AG04449 (cell line): Measurements from ENCODE around the gene NKX6-1.

Source experiments
- CTCF ChIA-PET: fragments of 350-600 bp; formaldehyde crosslinking; extraction: SDS; loops from one replicate; lab custom pipeline; 2021; ENCODE audit warnings: antibody characterized with exemption; lab: Yijun Ruan, JAX
- POLR2A ChIA-PET: fragments of 400-600, 350-600 bp; formaldehyde crosslinking; extraction: SDS; loops from one replicate; lab custom pipeline; 2020; ENCODE audit warnings: antibody characterized with exemption, inconsistent platforms; lab: Yijun Ruan, JAX
- DNase-seq: peaks from one replicate; pipeline ENCODE4 v3.0.0-alpha.2; 2010; ENCODE audit warnings: low read depth, low spot score
- H3K4me3 ChIP-seq: 2 replicates; pipeline ENCODE4 v1.5.1; 2011; ENCODE audit warnings: low read depth, mild to moderate bottlenecking, control low read depth, low read length
- CTCF ChIP-seq: IDR thresholded peaks from one replicate; pipeline ENCODE4 v1.5.1; 2011; ENCODE audit warnings: mild to moderate bottlenecking, moderate library complexity, low read length, control low read depth, inconsistent platforms; ENCODE audit not compliant: insufficient read depth; ENCODE audit errors: missing control alignments

The NKX6-1 gene

DNA sequence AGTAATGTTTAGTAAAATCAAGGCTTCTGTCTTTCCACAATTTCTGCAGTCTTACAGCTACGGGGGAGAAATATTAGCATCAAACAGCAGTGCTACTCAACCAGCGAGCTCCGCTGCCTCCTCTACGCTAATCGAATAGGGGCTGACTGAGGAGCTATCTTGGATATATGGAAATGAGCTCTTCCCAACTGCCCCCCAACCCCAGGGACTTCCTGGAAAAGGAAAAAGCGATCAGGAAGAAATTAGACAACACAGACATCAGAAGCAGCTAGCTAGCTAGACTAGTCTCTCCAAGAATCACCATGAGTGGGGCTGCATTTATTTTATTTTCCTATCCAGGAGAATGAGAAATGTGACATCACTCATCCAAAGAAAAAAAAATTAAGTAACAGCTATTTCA lies 7.6 kb downstream of the NKX6-1 start:
- H3K4me3 ChIP-seq, result no peak overlapping the region
- CTCF ChIA-PET, result interaction anchor here (0.6 to 1.9 kb wide), 4 partner anchors 9 to 972 kb away, joined by 3 to 7 read pairs (median 4); no protein-coding TSS in a partner anchor
- TF ChIP-seq CTCF, result no peak
- DNase-seq, result no peak
- POLR2A ChIA-PET, result no interaction called here

- POLR2A ChIA-PET, result no interaction called here
- CTCF ChIA-PET, result interaction anchor here (1.6 to 1.9 kb wide), 2 partner anchors 12 to 38 kb away, joined by 4 to 7 read pairs; no protein-coding TSS in a partner anchor
- DNase-seq, result no peak
- TF ChIP-seq CTCF, result no peak
- H3K4me3 ChIP-seq, result no peak overlapping the region
Observed at GRCh38 chr4:84490663-84491062, 8.4 kb downstream of the NKX6-1 start.

DNA sequence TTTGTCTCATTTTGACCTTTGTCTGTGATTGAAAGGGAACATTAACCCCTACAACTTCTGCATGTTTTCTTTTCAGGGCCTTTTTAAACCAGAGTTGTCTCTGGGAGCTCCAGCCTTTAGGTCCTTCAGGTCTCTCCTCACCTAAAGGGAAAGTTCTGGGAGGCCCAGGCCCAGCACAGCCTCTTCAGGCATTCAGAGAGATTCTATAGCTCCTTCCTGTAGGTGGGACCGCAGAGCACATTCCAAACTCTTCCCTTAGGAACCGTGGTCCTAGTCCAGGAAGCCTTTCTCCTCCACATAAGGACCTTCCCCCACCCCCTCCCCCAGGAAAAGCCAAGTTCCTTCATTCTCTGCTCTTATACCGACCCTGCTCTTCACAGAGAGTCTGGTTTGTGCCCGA lies 14.9 kb downstream of the NKX6-1 start:
- CTCF ChIA-PET, result interaction anchor here (1.6 kb wide), 1 partner anchor 11 kb away, joined by 6 read pairs; no protein-coding TSS in a partner anchor
- DNase-seq, result no peak
- POLR2A ChIA-PET, result no interaction called here
- no peak overlapping the region for H3K4me3 ChIP-seq
- no peak for TF ChIP-seq CTCF

DNA sequence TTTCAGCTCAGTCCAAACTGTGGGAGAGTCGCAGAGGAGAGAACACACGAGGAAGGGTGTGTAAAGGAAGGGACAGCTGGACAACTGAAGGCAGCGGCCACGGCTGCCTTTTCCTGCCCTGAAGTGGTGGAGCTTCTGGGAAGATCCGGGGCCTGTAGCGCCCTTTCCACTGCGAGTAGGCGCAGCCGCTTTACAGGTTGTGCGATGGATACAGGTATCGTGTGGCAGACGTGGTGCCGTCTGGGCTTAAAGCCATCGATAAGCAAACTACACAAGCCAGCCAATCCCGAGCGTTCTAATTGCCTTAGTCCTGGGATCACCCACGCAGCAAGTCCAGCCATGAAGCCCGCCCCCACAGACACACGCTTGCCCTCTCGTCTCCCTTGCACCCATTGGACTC lies 15.4 kb downstream of the NKX6-1 start:
- ChIA-PET POLR2A (no interaction called here), CTCF (interaction anchor here (1.1 to 1.6 kb wide), 3 partner anchors 12 to 33 kb away, joined by 3 to 6 read pairs (median 3); no protein-coding TSS in a partner anchor)
- TF ChIP-seq CTCF, result no peak
- H3K4me3 ChIP-seq, result no peak overlapping the region
- no peak for DNase-seq

- TF ChIP-seq CTCF, result peak; percentile 51
- CTCF ChIA-PET, result interaction anchor here (1.1 to 1.6 kb wide), 3 partner anchors 13 to 32 kb away, joined by 3 to 6 read pairs (median 3); no protein-coding TSS in a partner anchor
- DNase-seq, result no peak
- POLR2A ChIA-PET, result no interaction called here
- H3K4me3 ChIP-seq, result no peak overlapping the region; the same call in 1 of the 2 replicates
Observed at GRCh38 chr4:84482564-84483563, 16.2 kb downstream of the NKX6-1 start.

DNA sequence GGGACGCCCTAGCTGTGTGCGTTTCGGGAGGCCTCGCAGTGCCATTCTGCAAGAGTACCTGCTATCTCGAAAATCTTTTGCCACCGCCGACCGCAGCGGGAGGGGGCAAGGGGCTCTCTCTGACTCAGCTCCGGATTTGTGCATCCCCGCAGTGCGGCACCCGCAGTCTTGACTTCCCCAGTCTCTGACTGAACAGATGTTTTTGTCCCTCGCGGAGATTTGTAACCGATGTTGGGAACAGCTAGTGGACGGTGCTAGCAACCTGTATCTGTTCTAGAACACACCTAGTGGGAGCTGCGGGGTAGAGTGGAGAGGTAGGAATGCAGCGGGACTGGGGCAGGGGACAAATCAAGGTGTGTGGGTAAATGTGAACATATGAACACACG lies 17.2 kb downstream of the NKX6-1 start:
- H3K4me3 ChIP-seq, result no peak overlapping the region
- TF ChIP-seq CTCF, result no peak
- ChIA-PET POLR2A (no interaction called here), CTCF (no interaction called here)
- no peak for DNase-seq
